HepG2 (cell line): ENCODE measurements around the gene PRR11.
"Not testable (repeated sequence)": the region's sequence is repeated elsewhere in the genome, so short reads cannot be mapped to it uniquely, and the experiment has no call there.

Experiments
- EZH2 ChIP-seq: conservative IDR thresholded peaks from 2 replicates; pipeline ENCODE4 v1.6.1; 2012; ENCODE audit warnings: mild to moderate bottlenecking, low read depth, low read length, moderate library complexity
- FOSL1 ChIP-seq: sonication (generic); formaldehyde crosslinking; IDR thresholded peaks from 2 replicates; pipeline ENCODE4 v1.9.0; 2021; ENCODE audit warnings: missing genetic modification reagents, borderline replicate concordance

DNA sequence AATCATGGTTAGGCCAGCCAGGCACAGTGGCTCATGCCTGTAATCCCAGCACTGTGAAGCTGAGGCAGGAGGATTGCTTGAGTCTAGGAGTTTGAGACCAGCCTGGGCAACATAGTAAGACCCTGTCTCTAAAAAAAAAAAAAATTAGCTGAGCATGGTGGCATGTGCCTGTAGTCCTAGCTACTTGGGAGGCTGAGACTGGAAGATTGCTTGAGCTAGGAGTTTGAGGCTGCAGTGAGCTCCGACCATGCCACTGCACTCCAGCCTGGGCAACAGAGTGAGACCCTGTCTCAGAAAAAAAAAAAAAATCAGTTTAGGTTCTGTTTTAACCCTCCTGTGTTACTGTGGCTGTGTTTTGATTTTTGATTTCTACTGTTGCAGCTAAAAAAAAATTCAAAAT is 73.0 kb downstream of the PRR11 start:
- TF ChIP-seq EZH2; FOSL1 (CRISPR knock-in tag): not testable (repeated sequence)
